Caco-2 (cell line): ENCODE data around the gene RAET1L. TPM values are rescaled to one million over a fixed set of nuclear protein-coding genes. Genes with fewer than 3 reads are reported as not detected.

ENCODE experiments used
- BruUV-seq: library from RNA; stranded (reverse); fragments of 400-500 nt; replicated peaks from 2 replicates; lab custom pipeline; 2021; lab: Mats Ljungman, UMichigan
- CTCF ChIA-PET: fragments of 300-600 bp; sonication (Branson Sonifier 250); formaldehyde crosslinking; loops from one replicate; lab custom pipeline; 2022; ENCODE audit warnings: antibody characterized with exemption; lab: Charles Lee
- POLR2A ChIA-PET: fragments of 300-600 bp; sonication (Branson Sonifier 250); formaldehyde crosslinking; loops from one replicate; lab custom pipeline; 2022; ENCODE audit warnings: antibody characterized with exemption; lab: Charles Lee
- DNase-seq, 2 experiments: peaks; one replicate each; pipeline versions ENCODE4 v3.0.0 to v3.0.0-alpha.2; 2020 to 2022
- H3K27me3 ChIP-seq: replicated peaks from 2 replicates; pipeline ENCODE4 v1.6.0; 2011; ENCODE audit warnings: low read length; ENCODE audit not compliant: control insufficient read depth, insufficient read depth
- H3K36me3 ChIP-seq: 2 replicates; pipeline ENCODE4 v1.5.1; 2011; ENCODE audit warnings: low read length; ENCODE audit not compliant: control insufficient read depth, insufficient read depth
- H3K4me1 ChIP-seq: fragments of 250-450 bp; sonication (Bioruptor Pico); 2 replicates; pipeline ENCODE4 v1.5.1; 2020; ENCODE audit warnings: mild to moderate bottlenecking
- H3K4me3 ChIP-seq: 2 replicates; pipeline ENCODE4 v1.5.1; 2011; ENCODE audit warnings: low read depth, mild to moderate bottlenecking, control low read depth, low read length
- H3K9me3 ChIP-seq: fragments of 250-450 bp; sonication (Bioruptor Pico); 2 replicates; pipeline ENCODE4 v1.5.1; 2020; ENCODE audit warnings: mild to moderate bottlenecking, moderate library complexity
- H3K27ac Mint-ChIP-seq: one replicate; pipeline ENCODE4 v1.8.0; 2022; ENCODE audit warnings: mixed read lengths; ENCODE audit not compliant: unreplicated experiment
- H3K27me3 Mint-ChIP-seq: one replicate; pipeline ENCODE4 v1.8.0; 2022; ENCODE audit warnings: mixed read lengths; ENCODE audit not compliant: insufficient read depth, unreplicated experiment
- H3K36me3 Mint-ChIP-seq: one replicate; pipeline ENCODE4 v1.8.0; 2022; ENCODE audit warnings: mild to moderate bottlenecking, mixed read lengths; ENCODE audit not compliant: insufficient read depth, unreplicated experiment
- H3K4me1 Mint-ChIP-seq: one replicate; pipeline ENCODE4 v1.8.0; 2022; ENCODE audit warnings: low read depth, mixed read lengths; ENCODE audit not compliant: unreplicated experiment
- H3K4me3 Mint-ChIP-seq: one replicate; pipeline ENCODE4 v1.8.0; 2022; ENCODE audit warnings: mild to moderate bottlenecking, moderate library complexity, mixed read lengths; ENCODE audit not compliant: unreplicated experiment
- H3K9me3 Mint-ChIP-seq: one replicate; pipeline ENCODE4 v1.8.0; 2022; ENCODE audit warnings: mixed read lengths; ENCODE audit not compliant: unreplicated experiment
- CTCF ChIP-seq, 2 experiments: fragments of 200-600 bp in 1 of 2; IDR thresholded peaks; 1 replicate in 1 of 2; 2 replicates in 1 of 2; pipeline versions ENCODE4 v1.5.1 to v1.8.0; 2011 to 2022; ENCODE audit warnings: antibody characterized with exemption in 1 of 2, control low read depth in 1 of 2, inconsistent platforms in 1 of 2, low read depth in 1 of 2, low read length in 1 of 2, mild to moderate bottlenecking in 1 of 2, moderate library complexity in 1 of 2; ENCODE audit not compliant: insufficient read depth in 1 of 2, severe bottlenecking in 1 of 2, unreplicated experiment in 1 of 2
- intact Hi-C: fragments of 100-400 bp; cut with micrococcal nuclease; formaldehyde crosslinking; loops from one replicate; pipeline ENCODE4 v1.10.0; 2022; ENCODE audit not compliant: unreplicated experiment
- total RNA-seq: library from RNA; stranded (reverse); gene quantifications from 2 replicates; pipeline ENCODE4 v1.2.3, GENCODE V29; 2022

RAET1L gene
- total RNA-seq, 1 experiment from 2014 or later: not detected

- intact Hi-C loops: no loop called here
- BruUV-seq: no TSS peak
- Mint-ChIP-seq H3K27me3 (peaks cover 13% of the 10 kb centered on the region), H3K4me1 (no peaks in the 10 kb centered on the region), H3K36me3 (no peaks in the 10 kb centered on the region), H3K27ac (no peak overlapping the region), H3K4me3 (no peak overlapping the region), H3K9me3 (no peaks in the 10 kb centered on the region)
- H3K9me3 ChIP-seq: no peaks in the 10 kb centered on the region
- no peaks in the 10 kb centered on the region for H3K36me3 ChIP-seq
- DNase-seq: no peak
- no peak overlapping the region for H3K4me3 ChIP-seq
- POLR2A ChIA-PET: no interaction called here
- no peaks in the 10 kb centered on the region for H3K27me3 ChIP-seq
- CTCF ChIA-PET: no interaction called here
- H3K4me1 ChIP-seq: no peaks in the 10 kb centered on the region
- TF ChIP-seq CTCF (IDR thresholded peaks at IDR 0.05; ENCODE audit: insufficient read depth in 1 of 2, low read depth in 1 of 2, low read length in 1 of 2, severe bottlenecking in 1 of 2, unreplicated experiment in 1 of 2): no peak
Observed at GRCh38 chr6:150027806-150028565, 2.7 kb upstream of the RAET1L start.

- no peak overlapping the region for H3K27ac Mint-ChIP-seq
- no peaks in the 10 kb centered on the region for H3K9me3 Mint-ChIP-seq
- H3K27me3 Mint-ChIP-seq: peaks cover 10% of the 10 kb centered on the region
Observed at GRCh38 chr6:150026976-150027805, 1.9 kb upstream of the RAET1L start.

More at GRCh38 chr6:150026976-150027805, 1.9 kb upstream of the RAET1L start:
- intact Hi-C loops: no loop called here
- H3K27me3 ChIP-seq: no peaks in the 10 kb centered on the region
- CTCF ChIA-PET: no interaction called here
- Mint-ChIP-seq H3K4me1 (no peaks in the 10 kb centered on the region), H3K36me3 (no peaks in the 10 kb centered on the region), H3K4me3 (no peak overlapping the region)
- no peak overlapping the region for H3K4me3 ChIP-seq
- H3K9me3 ChIP-seq: no peaks in the 10 kb centered on the region
- POLR2A ChIA-PET: no interaction called here
- no peak for TF ChIP-seq CTCF (IDR thresholded peaks at IDR 0.05; ENCODE audit: insufficient read depth in 1 of 2, low read depth in 1 of 2, low read length in 1 of 2, severe bottlenecking in 1 of 2, unreplicated experiment in 1 of 2)
- no TSS peak for BruUV-seq
- H3K4me1 ChIP-seq: no peaks in the 10 kb centered on the region
- H3K36me3 ChIP-seq: no peaks in the 10 kb centered on the region
- no peak for DNase-seq
